Right lobe of liver (tissue), 4 donors: ENCODE data around the gene ARHGEF10L.

Experiments used
- CTCF ChIP-seq, 4 donors: fragments of 200-600 bp in 3 of 4; fragments of 450-650 bp in 1 of 4; IDR thresholded peaks; one replicate each; pipeline versions ENCODE4 v1.5.1 to v1.8.0; 2016 to 2022; ENCODE audit warnings: antibody characterized with exemption in 4 of 4, mild to moderate bottlenecking in 2 of 4
- POLR2A ChIP-seq: fragments of 450-650 bp; IDR thresholded peaks from one replicate; pipeline ENCODE4 v1.6.1; 2017; ENCODE audit warnings: antibody characterized with exemption, mild to moderate bottlenecking
- donor health status: DM: no; HTN: no; CAD: no.
- donor health status: DM: no; HTN: no; CAD: no.
- donor health status: DM: no; HTN: yes; CAD: no.

GRCh38 chr1:17673329-17674072 lies 134.0 kb downstream of the ARHGEF10L start:
- no peak for TF ChIP-seq CTCF (IDR thresholded peaks at IDR 0.05)
- TF ChIP-seq POLR2A, result no peak
